GM18951 (cell line): ENCODE measurements around the gene GPR142.

ENCODE experiments used
- POLR2A ChIP-seq: IDR thresholded peaks from 4 replicates; pipeline ENCODE4 v1.6.1; 2011; ENCODE audit warnings: mild to moderate bottlenecking; ENCODE audit not compliant: insufficient read length, insufficient read depth; ENCODE audit errors: extremely low read depth
- in situ Hi-C: fragments of 300-500 bp; cut with MboI; formaldehyde crosslinking; loops from one replicate; pipeline ENCODE4 v1.12.0; 2022; ENCODE audit warnings: low sequenced_read_pairs, mixed read lengths, inconsistent platforms; ENCODE audit not compliant: unreplicated experiment

GPR142 gene

GRCh38 chr17:74362810-74363498 is 4.4 kb upstream of the GPR142 start:
- in situ Hi-C loops = no loop called here
- no peak for TF ChIP-seq POLR2A

- in situ Hi-C loops = no loop called here
- TF ChIP-seq POLR2A = no peak
Measured at GRCh38 chr17:74368341-74369081, 1.2 kb downstream of the GPR142 start.

GRCh38 chr17:74369221-74369620 is 1.9 kb downstream of the GPR142 start:
- in situ Hi-C loops = no loop called here
- no peak for TF ChIP-seq POLR2A

- TF ChIP-seq POLR2A = no peak
- in situ Hi-C loops = no loop called here
Measured at GRCh38 chr17:74369665-74370490, 2.6 kb downstream of the GPR142 start.

- no peak for TF ChIP-seq POLR2A
- in situ Hi-C loops = no loop called here
Measured at GRCh38 chr17:74371653-74372147, 4.4 kb downstream of the GPR142 start.

GRCh38 chr17:74372426-74372825 is 5.1 kb downstream of the GPR142 start:
- no peak for TF ChIP-seq POLR2A
- in situ Hi-C loops = no loop called here

GRCh38 chr17:74373838-74374606 is 6.7 kb downstream of the GPR142 start:
- in situ Hi-C loops = no loop called here
- no peak for TF ChIP-seq POLR2A

GRCh38 chr17:74374858-74375257 is 7.6 kb downstream of the GPR142 start:
- in situ Hi-C loops = no loop called here

GRCh38 chr17:74379495-74380085 is 12.3 kb downstream of the GPR142 start:
- TF ChIP-seq POLR2A = no peak
- in situ Hi-C loops = no loop called here

More at GRCh38 chr17:74374858-74375257, 7.6 kb downstream of the GPR142 start:
- no peak for TF ChIP-seq POLR2A

- no peak for TF ChIP-seq POLR2A
Measured at GRCh38 chr17:74380086-74380958, 13.0 kb downstream of the GPR142 start.

More at GRCh38 chr17:74380086-74380958, 13.0 kb downstream of the GPR142 start:
- in situ Hi-C loops = no loop called here
